ENCODE measurements around the gene LDLRAD4.

LDLRAD4 gene

GRCh38 chr18:13611142-13611600 lies 392.6 kb downstream of the LDLRAD4 start:
- in situ Hi-C loops (cut with HindIII; ENCODE audit: low sequenced_read_pairs), result no loop called here
- peak; percentile 13 for DNase-seq (ENCODE audit: low read depth)
- peak overlapping the region; percentile 34 for H3K4me3 ChIP-seq (ENCODE audit: low read depth, low read length)
- TF ChIP-seq CTCF (IDR thresholded peaks at IDR 0.05; ENCODE audit: low read depth, low read length, missing control alignments), result no peak

GRCh38 chr18:13611601-13612195 lies 393.1 kb downstream of the LDLRAD4 start:
- no peak for TF ChIP-seq CTCF (IDR thresholded peaks at IDR 0.05; ENCODE audit: low read depth, low read length, missing control alignments)
- no peak for DNase-seq (ENCODE audit: low read depth)
- in situ Hi-C loops (cut with HindIII; ENCODE audit: low sequenced_read_pairs), result no loop called here
- H3K4me3 ChIP-seq (ENCODE audit: low read depth, low read length), result peak overlapping the region; percentile 34

GRCh38 chr18:13612196-13612997 lies 393.8 kb downstream of the LDLRAD4 start:
- DNase-seq (ENCODE audit: low read depth), result no peak

GRCh38 chr18:13613099-13613498 lies 394.5 kb downstream of the LDLRAD4 start:
- TF ChIP-seq CTCF (IDR thresholded peaks at IDR 0.05; ENCODE audit: low read depth, low read length, missing control alignments), result no peak
- in situ Hi-C loops (cut with HindIII; ENCODE audit: low sequenced_read_pairs), result no loop called here
- no peak overlapping the region for H3K4me3 ChIP-seq (ENCODE audit: low read depth, low read length)
- no peak for DNase-seq (ENCODE audit: low read depth)

More at GRCh38 chr18:13612196-13612997, 393.8 kb downstream of the LDLRAD4 start:
- peak overlapping the region; percentile 34 for H3K4me3 ChIP-seq (ENCODE audit: low read depth, low read length)
- TF ChIP-seq CTCF (IDR thresholded peaks at IDR 0.05; ENCODE audit: low read depth, low read length, missing control alignments), result no peak
- in situ Hi-C loops (cut with HindIII; ENCODE audit: low sequenced_read_pairs), result no loop called here

- H3K4me3 ChIP-seq (ENCODE audit: low read depth, low read length), result no peak overlapping the region
- TF ChIP-seq CTCF (IDR thresholded peaks at IDR 0.05; ENCODE audit: low read depth, low read length, missing control alignments), result no peak
- in situ Hi-C loops (cut with HindIII; ENCODE audit: low sequenced_read_pairs), result no loop called here
- DNase-seq (ENCODE audit: low read depth), result no peak
Measured at GRCh38 chr18:13613591-13614501, 395.3 kb downstream of the LDLRAD4 start.

- no peak for TF ChIP-seq CTCF (IDR thresholded peaks at IDR 0.05; ENCODE audit: low read depth, low read length, missing control alignments)
- H3K4me3 ChIP-seq (ENCODE audit: low read depth, low read length), result no peak overlapping the region
- DNase-seq (ENCODE audit: low read depth), result no peak
- in situ Hi-C loops (cut with HindIII; ENCODE audit: low sequenced_read_pairs), result no loop called here
Measured at GRCh38 chr18:13614641-13615288, 396.2 kb downstream of the LDLRAD4 start.

Data from astrocyte of the cerebellum (primary cell).